ENCODE measurements around the gene ST3GAL3.

DNA sequence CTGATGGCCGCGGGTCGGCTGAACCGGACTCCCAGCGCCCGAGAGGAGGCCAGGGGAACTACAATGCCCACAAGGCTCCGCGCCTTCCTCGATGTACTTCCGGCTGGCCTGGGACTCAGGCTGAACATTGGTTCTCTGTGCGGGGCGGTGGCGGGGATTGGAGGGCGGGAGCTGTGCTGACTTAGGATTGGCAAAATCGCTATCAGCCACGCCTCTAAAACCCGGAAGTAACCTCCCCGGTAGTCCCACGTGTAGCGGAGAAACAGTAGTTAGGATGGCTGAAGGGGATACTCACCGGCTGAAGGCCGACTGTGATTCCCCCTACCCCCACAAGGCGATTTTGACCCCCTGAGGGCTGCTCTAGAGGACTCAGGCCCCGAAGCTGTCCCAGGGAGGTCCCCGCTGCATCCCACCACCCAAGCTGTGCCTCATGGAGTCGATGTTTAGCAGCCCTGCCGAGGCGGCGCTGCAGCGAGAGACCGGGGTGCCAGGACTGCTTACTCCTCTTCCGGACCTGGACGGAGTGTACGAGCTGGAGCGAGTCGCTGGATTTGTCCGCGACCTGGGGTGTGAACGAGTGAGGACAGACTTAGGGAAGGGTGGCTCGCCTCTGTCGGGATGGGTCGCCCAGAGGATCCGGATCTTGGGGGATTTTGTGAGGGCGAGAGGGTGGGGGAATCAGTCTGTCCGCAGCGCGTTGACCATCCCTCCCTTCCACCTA, 262.6 kb downstream of the ST3GAL3 start, which contains the start of gene DPH2:
- TF ChIP-seq, protein P1, sequence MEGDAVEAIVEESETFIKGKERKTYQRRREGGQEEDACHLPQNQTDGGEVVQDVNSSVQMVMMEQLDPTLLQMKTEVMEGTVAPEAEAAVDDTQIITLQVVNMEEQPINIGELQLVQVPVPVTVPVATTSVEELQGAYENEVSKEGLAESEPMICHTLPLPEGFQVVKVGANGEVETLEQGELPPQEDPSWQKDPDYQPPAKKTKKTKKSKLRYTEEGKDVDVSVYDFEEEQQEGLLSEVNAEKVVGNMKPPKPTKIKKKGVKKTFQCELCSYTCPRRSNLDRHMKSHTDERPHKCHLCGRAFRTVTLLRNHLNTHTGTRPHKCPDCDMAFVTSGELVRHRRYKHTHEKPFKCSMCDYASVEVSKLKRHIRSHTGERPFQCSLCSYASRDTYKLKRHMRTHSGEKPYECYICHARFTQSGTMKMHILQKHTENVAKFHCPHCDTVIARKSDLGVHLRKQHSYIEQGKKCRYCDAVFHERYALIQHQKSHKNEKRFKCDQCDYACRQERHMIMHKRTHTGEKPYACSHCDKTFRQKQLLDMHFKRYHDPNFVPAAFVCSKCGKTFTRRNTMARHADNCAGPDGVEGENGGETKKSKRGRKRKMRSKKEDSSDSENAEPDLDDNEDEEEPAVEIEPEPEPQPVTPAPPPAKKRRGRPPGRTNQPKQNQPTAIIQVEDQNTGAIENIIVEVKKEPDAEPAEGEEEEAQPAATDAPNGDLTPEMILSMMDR (IDR thresholded peaks at IDR 0.05): peak in 3 of 4 experiments; percentile 14 to 31 (median 19)
- TF ChIP-seq POLR2A (IDR thresholded peaks at IDR 0.05): peak in 1 of 2 donors; percentile 19

All from uterus (tissue), 2 donors.